ENCODE data around the gene DPF3. TPM values are rescaled to one million over a fixed set of nuclear protein-coding genes. Genes with fewer than 3 reads are reported as not detected.

The DPF3 gene
- polyA plus RNA-seq, 1 donor from 2014 or later = 6.0 TPM

- H3K27me3 Mint-ChIP-seq = peaks cover 11% of the 10 kb centered on the region
- no peaks in the 10 kb centered on the region for H3K36me3 Mint-ChIP-seq
- H3K9me3 Mint-ChIP-seq = no peaks in the 10 kb centered on the region
- peak overlapping the region; percentile 83 to 94 (median 89) for H3K27ac Mint-ChIP-seq
- H3K4me1 Mint-ChIP-seq = peaks cover 10 to 17% (median 14%) of the 10 kb centered on the region in 3 donors
- peak overlapping the region; percentile 97 to 99 (median 98) for H3K4me3 Mint-ChIP-seq
Measured at GRCh38 chr14:72894323-72894622, 372 bp upstream of the DPF3 start.

- Mint-ChIP-seq H3K27ac (no peak overlapping the region), H3K9me3 (no peaks in the 10 kb centered on the region), H3K4me1 (peaks cover 15 to 26% (median 20%) of the 10 kb centered on the region in 3 donors), H3K36me3 (peaks cover 3% of the 10 kb centered on the region), H3K4me3 (peak overlapping the region; percentile 94 to 99 (median 98)), H3K27me3 (peaks cover 11% of the 10 kb centered on the region)
Measured at GRCh38 chr14:72892879-72893635, 844 bp downstream of the DPF3 start.

GRCh38 chr14:72892103-72892878 lies 1.6 kb downstream of the DPF3 start:
- peak overlapping the region; percentile 94 to 99 (median 98) for H3K4me3 Mint-ChIP-seq
- H3K4me1 Mint-ChIP-seq = peaks cover 15 to 28% (median 25%) of the 10 kb centered on the region in 3 donors
- no peaks in the 10 kb centered on the region for H3K9me3 Mint-ChIP-seq
- H3K27me3 Mint-ChIP-seq = peaks cover 11% of the 10 kb centered on the region
- H3K36me3 Mint-ChIP-seq = peaks cover 3% of the 10 kb centered on the region
- peak overlapping the region in 2 of 3 donors; percentile 30 to 84 for H3K27ac Mint-ChIP-seq

GRCh38 chr14:72891666-72892102 lies 2.2 kb downstream of the DPF3 start:
- Mint-ChIP-seq H3K4me3 (peak overlapping the region; percentile 94 to 99 (median 98)), H3K9me3 (no peaks in the 10 kb centered on the region), H3K27ac (peak overlapping the region in 2 of 3 donors; percentile 30 to 84), H3K27me3 (peaks cover 11% of the 10 kb centered on the region), H3K36me3 (peaks cover 3% of the 10 kb centered on the region), H3K4me1 (peaks cover 15 to 28% (median 26%) of the 10 kb centered on the region in 3 donors)

- H3K9me3 Mint-ChIP-seq = peaks cover 0 to 3% (median 0%) of the 10 kb centered on the region in 3 donors
- peak overlapping the region in 2 of 4 donors; percentile 19 to 53 for H3K4me3 Mint-ChIP-seq
- peaks cover 3% of the 10 kb centered on the region for H3K36me3 Mint-ChIP-seq
- no peak overlapping the region for H3K27ac Mint-ChIP-seq
- peaks cover 7% of the 10 kb centered on the region for H3K27me3 Mint-ChIP-seq
- peaks cover 12 to 25% (median 19%) of the 10 kb centered on the region in 3 donors for H3K4me1 Mint-ChIP-seq
Measured at GRCh38 chr14:72889366-72889765, 4.5 kb downstream of the DPF3 start.

- peaks cover 0 to 3% (median 0%) of the 10 kb centered on the region in 3 donors for H3K9me3 Mint-ChIP-seq
- H3K27me3 Mint-ChIP-seq = peaks cover 5% of the 10 kb centered on the region
- H3K4me3 Mint-ChIP-seq = peak overlapping the region in 2 of 4 donors; percentile 19 to 28
- H3K27ac Mint-ChIP-seq = no peak overlapping the region
- H3K4me1 Mint-ChIP-seq = peaks cover 12 to 28% (median 17%) of the 10 kb centered on the region in 3 donors
- peaks cover 3% of the 10 kb centered on the region for H3K36me3 Mint-ChIP-seq
Measured at GRCh38 chr14:72888636-72889201, 5.2 kb downstream of the DPF3 start.

- Mint-ChIP-seq H3K27me3 (peaks cover 5% of the 10 kb centered on the region), H3K4me1 (peaks cover 12 to 32% (median 17%) of the 10 kb centered on the region in 3 donors), H3K9me3 (peaks cover 0 to 3% (median 0%) of the 10 kb centered on the region in 3 donors), H3K4me3 (peak overlapping the region in 2 of 4 donors; percentile 4 to 28), H3K36me3 (peaks cover 3% of the 10 kb centered on the region), H3K27ac (peak overlapping the region in 1 of 3 donors; percentile 11)
Measured at GRCh38 chr14:72888192-72888591, 5.7 kb downstream of the DPF3 start.

- H3K9me3 Mint-ChIP-seq = peaks cover 0 to 3% (median 0%) of the 10 kb centered on the region in 3 donors
- H3K36me3 Mint-ChIP-seq = peaks cover 3% of the 10 kb centered on the region
- H3K27me3 Mint-ChIP-seq = peaks cover 5% of the 10 kb centered on the region
- H3K4me3 Mint-ChIP-seq = peak overlapping the region in 1 of 4 donors; percentile 4
- peaks cover 10 to 34% (median 17%) of the 10 kb centered on the region in 3 donors for H3K4me1 Mint-ChIP-seq
- peak overlapping the region in 1 of 3 donors; percentile 39 for H3K27ac Mint-ChIP-seq
Measured at GRCh38 chr14:72887514-72887913, 6.4 kb downstream of the DPF3 start.

GRCh38 chr14:72884386-72884785 lies 9.5 kb downstream of the DPF3 start:
- H3K4me1 Mint-ChIP-seq = peaks cover 18 to 34% (median 29%) of the 10 kb centered on the region in 3 donors
- peaks cover 0 to 3% (median 0%) of the 10 kb centered on the region in 3 donors for H3K9me3 Mint-ChIP-seq
- H3K36me3 Mint-ChIP-seq = peaks cover 11% of the 10 kb centered on the region
- H3K27ac Mint-ChIP-seq = no peak overlapping the region
- H3K4me3 Mint-ChIP-seq = peak overlapping the region in 2 of 4 donors; percentile 1 to 60
- H3K27me3 Mint-ChIP-seq = no peaks in the 10 kb centered on the region

GRCh38 chr14:72883961-72884360 lies 9.9 kb downstream of the DPF3 start:
- peak overlapping the region in 1 of 3 donors; percentile 43 for H3K27ac Mint-ChIP-seq
- H3K36me3 Mint-ChIP-seq = peaks cover 11% of the 10 kb centered on the region
- peaks cover 18 to 30% (median 29%) of the 10 kb centered on the region in 3 donors for H3K4me1 Mint-ChIP-seq
- H3K9me3 Mint-ChIP-seq = peaks cover 0 to 3% (median 0%) of the 10 kb centered on the region in 3 donors
- H3K4me3 Mint-ChIP-seq = peak overlapping the region in 1 of 4 donors; percentile 22
- no peaks in the 10 kb centered on the region for H3K27me3 Mint-ChIP-seq

- peaks cover 14 to 28% (median 26%) of the 10 kb centered on the region in 3 donors for H3K4me1 Mint-ChIP-seq
- H3K9me3 Mint-ChIP-seq = peaks cover 0 to 3% (median 0%) of the 10 kb centered on the region in 3 donors
- H3K27ac Mint-ChIP-seq = no peak overlapping the region
- H3K4me3 Mint-ChIP-seq = no peak overlapping the region
- no peaks in the 10 kb centered on the region for H3K27me3 Mint-ChIP-seq
- H3K36me3 Mint-ChIP-seq = peaks cover 8% of the 10 kb centered on the region
Measured at GRCh38 chr14:72883109-72883508, 10.8 kb downstream of the DPF3 start.

GRCh38 chr14:72882463-72882862 lies 11.4 kb downstream of the DPF3 start:
- H3K4me1 Mint-ChIP-seq = peaks cover 12 to 26% (median 25%) of the 10 kb centered on the region in 3 donors
- no peaks in the 10 kb centered on the region for H3K27me3 Mint-ChIP-seq
- H3K4me3 Mint-ChIP-seq = peak overlapping the region in 1 of 4 donors; percentile 38
- peaks cover 7% of the 10 kb centered on the region for H3K36me3 Mint-ChIP-seq
- H3K27ac Mint-ChIP-seq = no peak overlapping the region
- H3K9me3 Mint-ChIP-seq = peaks cover 0 to 3% (median 0%) of the 10 kb centered on the region in 3 donors

GRCh38 chr14:72882047-72882446 lies 11.9 kb downstream of the DPF3 start:
- Mint-ChIP-seq H3K36me3 (peaks cover 7% of the 10 kb centered on the region), H3K9me3 (peaks cover 0 to 3% (median 0%) of the 10 kb centered on the region in 3 donors), H3K4me1 (peaks cover 12 to 26% (median 22%) of the 10 kb centered on the region in 3 donors), H3K27ac (no peak overlapping the region), H3K27me3 (no peaks in the 10 kb centered on the region), H3K4me3 (no peak overlapping the region)

- H3K4me1 Mint-ChIP-seq = peaks cover 16 to 26% (median 22%) of the 10 kb centered on the region in 3 donors
- H3K27ac Mint-ChIP-seq = no peak overlapping the region
- no peak overlapping the region for H3K4me3 Mint-ChIP-seq
- peaks cover 0 to 3% (median 0%) of the 10 kb centered on the region in 3 donors for H3K9me3 Mint-ChIP-seq
- H3K27me3 Mint-ChIP-seq = no peaks in the 10 kb centered on the region
- peaks cover 10% of the 10 kb centered on the region for H3K36me3 Mint-ChIP-seq
Measured at GRCh38 chr14:72881543-72881942, 12.4 kb downstream of the DPF3 start.
